Fibroblast of the aortic adventitia (primary cell): ENCODE measurements around the gene IRF3. TPM values are rescaled to one million over a fixed set of nuclear protein-coding genes. Genes with fewer than 3 reads are reported as not detected.
A peak's percentile ranks its signal among the peaks of the same experiment; 100 is the strongest.

Source experiments
- DNase-seq: peaks from one replicate; pipeline ENCODE4 v3.0.0-alpha.2; 2010; ENCODE audit warnings: low read depth
- H3K4me3 ChIP-seq: 2 replicates; pipeline ENCODE4 v1.5.1; 2011; ENCODE audit warnings: low read depth, mild to moderate bottlenecking, control low read depth, low read length, moderate library complexity
- total RNA-seq: library from RNA; depleted of rRNA; stranded (reverse); fragments of >200 nt; gene quantifications from 2 replicates; pipeline ENCODE4 v1.2.3, GENCODE V29; 2012; ENCODE audit warnings: low replicate concordance
- TF ChIP-seq, protein P1 (sequence below): IDR thresholded peaks from 2 replicates; pipeline ENCODE4 v1.5.1; 2011; ENCODE audit warnings: mild to moderate bottlenecking, low read length, control low read depth, inconsistent platforms; ENCODE audit not compliant: insufficient read depth

The IRF3 gene
- total RNA-seq, 1 donor, result 33.3 TPM

DNA sequence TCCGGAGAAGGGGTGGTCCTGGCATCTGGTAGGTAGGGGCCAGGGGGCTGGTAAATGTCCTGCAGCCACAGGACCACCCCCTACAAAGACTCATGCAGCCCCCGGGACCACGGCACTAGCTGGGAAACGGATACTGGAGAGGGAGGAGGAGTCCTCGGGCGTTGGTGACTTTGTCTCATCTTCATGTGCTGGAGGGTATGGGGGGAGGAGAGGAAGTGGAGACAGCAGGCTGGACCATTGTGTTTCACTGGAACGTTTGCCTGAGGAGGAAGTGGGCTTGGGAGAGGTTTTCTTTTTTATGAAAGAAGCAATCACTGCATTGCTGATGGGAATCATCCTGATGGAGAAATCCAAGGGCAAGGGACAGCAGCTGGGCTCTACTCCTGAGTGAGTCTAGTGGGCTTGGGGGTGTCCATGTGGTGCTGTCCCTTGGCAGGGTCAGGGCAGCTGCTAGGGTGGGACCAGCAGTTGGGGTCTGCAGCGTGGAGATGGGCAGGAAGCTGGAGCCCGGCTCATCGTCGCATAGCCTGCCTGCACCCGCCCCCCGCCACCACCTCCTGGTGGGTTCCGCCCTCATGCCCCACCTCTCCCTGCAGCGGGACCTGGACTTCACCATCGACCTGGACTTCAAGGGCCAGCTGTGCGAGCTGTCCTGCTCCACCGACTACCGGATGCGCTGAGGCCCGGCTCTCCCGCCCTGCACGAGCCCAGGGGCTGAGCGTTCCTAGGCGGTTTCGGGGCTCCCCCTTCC, 22.1 kb upstream of the IRF3 start:
- TF ChIP-seq, protein P1, sequence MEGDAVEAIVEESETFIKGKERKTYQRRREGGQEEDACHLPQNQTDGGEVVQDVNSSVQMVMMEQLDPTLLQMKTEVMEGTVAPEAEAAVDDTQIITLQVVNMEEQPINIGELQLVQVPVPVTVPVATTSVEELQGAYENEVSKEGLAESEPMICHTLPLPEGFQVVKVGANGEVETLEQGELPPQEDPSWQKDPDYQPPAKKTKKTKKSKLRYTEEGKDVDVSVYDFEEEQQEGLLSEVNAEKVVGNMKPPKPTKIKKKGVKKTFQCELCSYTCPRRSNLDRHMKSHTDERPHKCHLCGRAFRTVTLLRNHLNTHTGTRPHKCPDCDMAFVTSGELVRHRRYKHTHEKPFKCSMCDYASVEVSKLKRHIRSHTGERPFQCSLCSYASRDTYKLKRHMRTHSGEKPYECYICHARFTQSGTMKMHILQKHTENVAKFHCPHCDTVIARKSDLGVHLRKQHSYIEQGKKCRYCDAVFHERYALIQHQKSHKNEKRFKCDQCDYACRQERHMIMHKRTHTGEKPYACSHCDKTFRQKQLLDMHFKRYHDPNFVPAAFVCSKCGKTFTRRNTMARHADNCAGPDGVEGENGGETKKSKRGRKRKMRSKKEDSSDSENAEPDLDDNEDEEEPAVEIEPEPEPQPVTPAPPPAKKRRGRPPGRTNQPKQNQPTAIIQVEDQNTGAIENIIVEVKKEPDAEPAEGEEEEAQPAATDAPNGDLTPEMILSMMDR, result no peak
- H3K4me3 ChIP-seq, result no peak overlapping the region
- no peak for DNase-seq

DNA sequence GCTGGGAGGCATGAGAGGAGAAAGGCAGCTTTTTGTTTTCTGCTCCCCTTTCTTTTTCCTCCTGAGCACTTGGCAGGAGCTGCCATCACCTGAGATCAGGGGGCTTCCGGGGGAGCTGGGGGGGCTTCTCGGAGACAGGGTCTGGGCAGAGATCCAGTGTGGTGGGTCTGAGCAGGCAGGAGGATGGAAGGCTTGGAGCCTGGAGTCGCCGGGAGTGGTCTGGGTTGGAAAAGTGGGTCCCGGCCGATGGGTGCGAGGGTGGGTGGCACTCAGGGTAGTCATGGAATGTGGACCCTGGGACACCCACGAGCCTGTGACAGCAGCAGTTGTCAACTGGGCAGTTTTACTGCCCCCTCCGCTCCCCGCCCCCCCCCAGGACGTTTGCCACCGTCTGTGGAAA, 21.5 kb upstream of the IRF3 start:
- no peak for DNase-seq
- H3K4me3 ChIP-seq, result no peak overlapping the region
- TF ChIP-seq, protein P1, result no peak

DNA sequence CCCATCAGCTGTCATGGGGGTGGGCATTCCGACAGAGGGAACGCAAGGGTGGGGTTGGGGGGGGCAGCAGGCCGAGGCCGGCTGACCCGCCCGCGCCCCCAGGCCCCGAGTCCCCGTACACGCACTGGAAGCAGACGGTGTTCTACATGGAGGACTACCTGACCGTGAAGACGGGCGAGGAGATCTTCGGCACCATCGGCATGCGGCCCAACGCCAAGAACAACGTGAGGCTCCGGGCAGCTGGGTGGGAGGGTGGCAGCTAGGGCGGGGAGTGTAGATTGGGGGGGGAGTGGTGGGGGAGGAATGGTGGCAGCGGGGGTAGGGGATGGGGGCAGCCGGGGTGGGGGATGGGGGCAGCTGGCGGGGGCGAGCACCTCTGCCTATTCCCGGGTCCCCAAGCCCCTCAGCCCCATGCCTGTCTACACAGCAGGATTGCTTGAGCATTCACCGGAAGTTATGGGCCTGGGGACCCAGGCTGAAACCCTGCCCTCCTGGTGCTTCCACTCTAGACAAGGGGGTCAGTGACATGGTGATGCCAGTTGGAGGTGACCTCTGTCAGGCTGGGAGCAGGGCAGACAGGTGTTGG, 20.9 kb upstream of the IRF3 start:
- DNase-seq, result no peak
- no peak overlapping the region for H3K4me3 ChIP-seq
- TF ChIP-seq, protein P1, result no peak

DNA sequence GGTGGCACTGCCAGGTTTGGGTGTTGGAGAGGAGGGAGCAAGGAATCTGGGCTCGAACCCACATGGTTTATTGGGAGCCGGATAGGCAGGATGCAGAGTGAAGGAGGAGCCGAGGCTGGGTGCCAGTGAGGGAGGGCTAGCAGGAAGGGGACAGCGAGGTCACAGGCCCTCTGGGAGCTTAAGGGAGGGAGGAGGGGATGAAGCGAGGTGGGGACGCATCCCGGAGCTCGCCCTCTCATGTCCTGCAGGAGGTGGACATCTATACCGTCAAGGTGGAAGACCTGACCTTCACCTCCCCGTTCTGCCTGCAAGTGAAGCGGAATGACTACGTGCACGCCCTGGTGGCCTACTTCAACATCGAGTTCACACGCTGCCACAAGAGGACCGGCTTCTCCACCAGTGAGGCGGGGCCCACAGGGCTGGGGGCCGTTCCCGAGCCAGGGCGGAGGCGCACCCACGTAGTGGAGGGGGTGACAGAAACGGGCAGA, 20.2 kb upstream of the IRF3 start:
- TF ChIP-seq, protein P1, result no peak
- no peak overlapping the region for H3K4me3 ChIP-seq
- no peak for DNase-seq

DNA sequence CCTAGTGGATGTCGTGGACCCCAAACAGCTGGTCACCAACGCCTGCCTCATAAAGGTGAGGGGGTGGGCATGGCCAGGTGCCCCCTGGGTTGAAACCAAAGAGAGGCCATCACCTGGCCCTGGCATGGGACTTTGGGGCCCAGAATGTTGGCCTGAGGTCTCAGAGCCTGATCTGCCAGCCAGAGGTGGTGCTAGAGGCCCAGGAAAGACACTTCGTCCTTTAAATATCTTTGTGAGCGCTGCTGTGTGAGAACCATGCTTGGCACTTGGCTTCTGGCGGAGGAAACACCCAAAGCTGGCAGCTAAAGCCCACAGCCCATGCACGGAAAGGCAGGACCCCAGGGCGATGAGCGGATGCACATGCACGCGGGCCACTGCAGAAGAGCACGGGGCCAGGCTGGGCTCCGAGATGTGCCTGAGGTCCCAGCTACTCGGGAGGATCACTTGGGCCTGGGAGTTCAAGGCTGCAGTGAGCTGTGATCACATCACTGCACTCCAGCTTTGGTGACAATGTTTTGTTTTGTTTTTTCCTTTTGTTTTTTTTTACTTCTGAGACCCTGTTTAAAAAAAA, 19.4 kb upstream of the IRF3 start:
- no peak for DNase-seq
- TF ChIP-seq, protein P1, result no peak
- H3K4me3 ChIP-seq, result no peak overlapping the region

DNA sequence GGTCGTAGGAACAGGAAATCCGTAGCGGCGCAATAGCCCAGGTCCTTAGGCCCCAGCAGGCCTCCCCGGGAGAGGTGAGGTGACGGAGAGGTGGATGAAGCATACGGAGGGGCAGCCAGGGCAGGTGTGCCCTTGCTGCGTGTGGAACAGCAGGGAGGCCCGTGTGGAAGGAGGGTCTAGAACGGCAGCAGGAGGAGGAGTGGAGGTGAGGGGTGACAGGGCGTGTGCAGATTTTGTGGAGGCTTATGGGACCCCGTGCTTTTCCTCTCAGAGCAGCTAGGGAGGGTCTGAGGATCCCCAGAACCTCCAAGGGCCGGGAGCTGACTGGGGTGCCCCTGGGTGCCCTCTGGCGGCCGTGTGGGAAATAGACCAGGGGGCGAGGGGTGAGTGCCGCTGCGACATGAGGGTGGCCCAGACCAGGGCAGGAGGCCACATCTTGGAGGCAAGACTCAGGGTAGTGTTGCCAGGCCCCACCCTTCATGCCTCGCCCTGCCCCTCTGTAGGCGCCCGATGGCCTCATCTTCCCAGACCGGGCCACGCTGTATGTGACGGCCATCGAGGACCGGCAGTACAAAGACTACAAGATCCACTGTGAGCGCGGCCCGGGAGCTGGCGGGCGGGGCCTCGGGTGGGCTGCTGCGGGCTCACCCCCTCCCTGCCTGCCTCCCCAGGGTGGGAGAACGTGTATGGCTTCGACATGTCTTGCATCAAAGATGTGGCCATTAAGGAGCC, 18.8 kb upstream of the IRF3 start:
- TF ChIP-seq, protein P1, result peak; percentile 61
- no peak for DNase-seq
- no peak overlapping the region for H3K4me3 ChIP-seq
